Osteoblast (primary cell): ENCODE results near the gene CCDC137. TPM values are rescaled to one million over a fixed set of nuclear protein-coding genes. Genes with fewer than 3 reads are reported as not detected.

Experiments used
- DNase-seq: peaks from one replicate; pipeline ENCODE4 v3.0.0; 2011; ENCODE audit warnings: low spot score, mixed read lengths; ENCODE audit not compliant: insufficient read length; ENCODE audit errors: missing footprints
- H2AFZ ChIP-seq: 2 replicates; pipeline ENCODE4 v1.6.0; 2011; ENCODE audit warnings: mild to moderate bottlenecking, low read length
- H3K27ac ChIP-seq: 2 replicates; pipeline ENCODE4 v1.5.1; 2011; ENCODE audit warnings: mild to moderate bottlenecking, low read depth, low read length, moderate library complexity
- H3K27me3 ChIP-seq: 2 replicates; pipeline ENCODE4 v1.6.0; 2012; ENCODE audit warnings: mild to moderate bottlenecking, control low read depth, inconsistent platforms, low read length, moderate library complexity; ENCODE audit not compliant: insufficient read depth
- H3K36me3 ChIP-seq: 2 replicates; pipeline ENCODE4 v1.5.1; 2011; ENCODE audit warnings: mild to moderate bottlenecking, low read length, control low read depth, moderate library complexity; ENCODE audit not compliant: insufficient read depth
- H3K4me1 ChIP-seq: 2 replicates; pipeline ENCODE4 v1.5.1; 2011; ENCODE audit warnings: mild to moderate bottlenecking, low read length, control low read depth, moderate library complexity; ENCODE audit not compliant: insufficient read depth
- H3K4me2 ChIP-seq: 2 replicates; pipeline ENCODE4 v1.6.0; 2011; ENCODE audit warnings: mild to moderate bottlenecking, low read length; ENCODE audit not compliant: insufficient read depth
- H3K4me3 ChIP-seq: fragments of 200-600 bp; sonication (generic); 3 replicates; pipeline ENCODE4 v1.5.1; 2012; ENCODE audit warnings: mild to moderate bottlenecking, low read length, inconsistent platforms; ENCODE audit not compliant: insufficient read depth
- H3K79me2 ChIP-seq: 2 replicates; pipeline ENCODE4 v1.6.0; 2012; ENCODE audit warnings: mild to moderate bottlenecking, low read length, control low read depth, inconsistent platforms; ENCODE audit not compliant: insufficient read depth
- H3K9me3 ChIP-seq: 2 replicates; pipeline ENCODE4 v1.5.1; 2011; ENCODE audit warnings: low read depth, low read length, control low read depth
- H4K20me1 ChIP-seq: 2 replicates; pipeline ENCODE4 v1.6.0; 2012; ENCODE audit warnings: mild to moderate bottlenecking, low read length, control low read depth; ENCODE audit not compliant: insufficient read depth
- total RNA-seq: library from RNA; depleted of rRNA; stranded (reverse); fragments of >200 nt; gene quantifications from 2 replicates; pipeline ENCODE4 v1.2.3, GENCODE V29; 2012
- TF ChIP-seq, protein P1 (sequence below): IDR thresholded peaks from 2 replicates; pipeline ENCODE4 v1.5.1; 2011; ENCODE audit warnings: mild to moderate bottlenecking, low read depth, low read length, moderate library complexity; ENCODE audit errors: extremely low read depth

Gene CCDC137
- total RNA-seq, 1 donor, result 4.7 TPM

DNA sequence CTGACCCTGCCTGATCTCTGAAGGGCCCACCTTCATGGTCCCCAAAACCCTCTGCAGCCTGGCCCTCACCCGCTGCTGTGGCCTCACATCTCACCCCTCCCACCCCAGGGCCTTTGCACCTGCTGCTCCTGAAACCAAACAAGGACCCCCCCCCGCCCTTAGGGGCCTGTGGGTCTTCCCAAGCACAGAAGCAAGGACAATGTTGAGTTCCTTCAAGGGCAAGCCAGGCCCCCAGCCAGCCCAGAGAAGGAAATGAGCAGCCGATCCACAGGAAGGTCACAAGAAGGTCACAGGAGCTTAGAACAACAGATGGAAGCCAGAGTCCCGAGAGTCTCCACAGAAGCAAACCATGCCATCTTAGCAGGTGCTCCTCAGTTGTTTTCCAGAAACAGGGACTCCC lies 9.7 kb upstream of the CCDC137 start:
- H3K27me3 ChIP-seq, result no peaks in the 10 kb centered on the region
- H3K36me3 ChIP-seq, result no peaks in the 10 kb centered on the region

DNA sequence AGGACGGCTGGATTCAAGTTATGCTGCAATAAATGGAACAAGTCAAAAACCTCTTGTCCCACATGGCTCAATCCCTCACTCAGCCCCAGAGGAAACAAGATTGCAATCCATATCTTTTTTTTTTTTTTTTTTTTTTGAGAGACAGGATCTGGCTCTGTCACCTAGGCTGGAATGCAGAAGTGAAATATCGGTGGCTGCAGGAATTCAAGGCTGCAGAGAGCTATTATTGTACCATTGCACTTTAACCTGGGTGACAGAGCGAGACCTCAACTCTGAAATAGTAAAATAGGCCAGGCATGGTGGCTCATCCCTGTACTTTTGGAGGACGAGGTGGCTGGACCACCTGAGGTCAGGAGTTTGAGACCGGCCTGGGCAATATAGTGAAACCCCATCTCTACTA lies 7.5 kb upstream of the CCDC137 start:
- H4K20me1 ChIP-seq, result no peaks in the 10 kb centered on the region
- H3K4me2 ChIP-seq, result no peak overlapping the region
- no peaks in the 10 kb centered on the region for H3K4me1 ChIP-seq
- H3K27ac ChIP-seq, result no peak overlapping the region
- H3K36me3 ChIP-seq, result peaks cover 1% of the 10 kb centered on the region
- no peak overlapping the region for H2AFZ ChIP-seq
- DNase-seq, result peak; percentile 66
- H3K9me3 ChIP-seq, result no peaks in the 10 kb centered on the region
- H3K79me2 ChIP-seq, result no peaks in the 10 kb centered on the region
- no peak overlapping the region for H3K4me3 ChIP-seq
- TF ChIP-seq, protein P1, sequence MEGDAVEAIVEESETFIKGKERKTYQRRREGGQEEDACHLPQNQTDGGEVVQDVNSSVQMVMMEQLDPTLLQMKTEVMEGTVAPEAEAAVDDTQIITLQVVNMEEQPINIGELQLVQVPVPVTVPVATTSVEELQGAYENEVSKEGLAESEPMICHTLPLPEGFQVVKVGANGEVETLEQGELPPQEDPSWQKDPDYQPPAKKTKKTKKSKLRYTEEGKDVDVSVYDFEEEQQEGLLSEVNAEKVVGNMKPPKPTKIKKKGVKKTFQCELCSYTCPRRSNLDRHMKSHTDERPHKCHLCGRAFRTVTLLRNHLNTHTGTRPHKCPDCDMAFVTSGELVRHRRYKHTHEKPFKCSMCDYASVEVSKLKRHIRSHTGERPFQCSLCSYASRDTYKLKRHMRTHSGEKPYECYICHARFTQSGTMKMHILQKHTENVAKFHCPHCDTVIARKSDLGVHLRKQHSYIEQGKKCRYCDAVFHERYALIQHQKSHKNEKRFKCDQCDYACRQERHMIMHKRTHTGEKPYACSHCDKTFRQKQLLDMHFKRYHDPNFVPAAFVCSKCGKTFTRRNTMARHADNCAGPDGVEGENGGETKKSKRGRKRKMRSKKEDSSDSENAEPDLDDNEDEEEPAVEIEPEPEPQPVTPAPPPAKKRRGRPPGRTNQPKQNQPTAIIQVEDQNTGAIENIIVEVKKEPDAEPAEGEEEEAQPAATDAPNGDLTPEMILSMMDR, result no peak
- H3K27me3 ChIP-seq, result no peaks in the 10 kb centered on the region

More for the DNA sequence above, 9.7 kb upstream of the CCDC137 start:
- Histone ChIP-seq H3K4me3 (no peak overlapping the region), H4K20me1 (no peaks in the 10 kb centered on the region), H3K79me2 (no peaks in the 10 kb centered on the region), H2AFZ (no peak overlapping the region), H3K4me1 (no peaks in the 10 kb centered on the region), H3K4me2 (no peak overlapping the region), H3K9me3 (no peaks in the 10 kb centered on the region), H3K27ac (no peak overlapping the region)
- TF ChIP-seq, protein P1, result no peak
- peak; percentile 62 for DNase-seq

DNA sequence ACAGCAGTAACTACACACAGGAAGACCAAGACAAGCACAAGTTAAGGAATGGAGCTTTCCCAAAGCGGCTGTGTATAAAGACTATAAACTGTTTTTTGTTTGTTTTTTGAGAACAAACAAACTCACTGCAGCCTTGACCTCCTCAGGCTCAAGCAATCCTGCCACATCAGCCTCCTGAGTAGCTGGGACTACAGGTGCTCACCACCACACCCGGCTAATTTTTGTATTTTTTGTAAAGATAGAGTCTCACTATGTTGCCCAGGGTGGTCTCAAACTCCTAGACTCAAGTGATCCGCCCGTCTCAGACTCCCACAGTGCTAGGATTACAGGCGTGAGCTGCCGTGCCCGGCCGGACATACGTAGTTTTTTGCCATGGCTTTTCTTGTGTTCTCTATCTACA lies 6.1 kb upstream of the CCDC137 start:
- H3K4me3 ChIP-seq, result no peak overlapping the region
- TF ChIP-seq, protein P1, result no peak
- H3K9me3 ChIP-seq, result no peaks in the 10 kb centered on the region
- no peaks in the 10 kb centered on the region for H3K27me3 ChIP-seq
- no peaks in the 10 kb centered on the region for H4K20me1 ChIP-seq
- H3K4me2 ChIP-seq, result no peak overlapping the region
- H2AFZ ChIP-seq, result no peak overlapping the region
- peaks cover 2% of the 10 kb centered on the region for H3K4me1 ChIP-seq
- H3K36me3 ChIP-seq, result peaks cover 10% of the 10 kb centered on the region
- H3K79me2 ChIP-seq, result peaks cover 5% of the 10 kb centered on the region
- no peak overlapping the region for H3K27ac ChIP-seq
- no peak for DNase-seq

DNA sequence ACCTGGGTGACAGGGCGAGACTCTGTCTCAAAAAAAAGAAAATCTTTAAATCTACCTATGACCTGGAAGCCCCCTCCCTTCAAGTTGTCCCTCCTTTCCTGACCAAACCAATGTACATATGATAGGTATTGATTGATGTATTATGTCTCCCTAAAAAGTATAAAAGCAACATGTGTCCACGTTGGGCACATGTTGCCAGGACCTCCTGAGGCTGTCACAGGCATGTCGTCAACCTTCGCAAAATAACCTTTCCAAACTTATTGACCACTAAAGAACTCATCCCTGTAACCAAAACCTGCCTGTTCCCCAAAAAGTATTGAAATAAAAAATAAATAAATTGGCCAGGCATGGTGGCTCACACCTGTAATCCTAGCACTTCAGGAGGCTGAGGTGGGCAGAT lies 4.5 kb upstream of the CCDC137 start:
- Histone ChIP-seq H3K4me1 (peaks cover 8% of the 10 kb centered on the region), H3K36me3 (peaks cover 10% of the 10 kb centered on the region), H3K4me3 (no peak overlapping the region), H4K20me1 (no peaks in the 10 kb centered on the region), H3K79me2 (peaks cover 18% of the 10 kb centered on the region), H2AFZ (no peak overlapping the region), H3K27me3 (no peaks in the 10 kb centered on the region), H3K9me3 (no peaks in the 10 kb centered on the region), H3K4me2 (no peak overlapping the region), H3K27ac (no peak overlapping the region)
- DNase-seq, result no peak
- TF ChIP-seq, protein P1, result no peak
